Measurements from ENCODE around the gene SMG6. TPM values are rescaled to one million over a fixed set of nuclear protein-coding genes. Genes with fewer than 3 reads are reported as not detected.

The SMG6 gene
- total and polyA plus RNA-seq, 2 of the 4 experiments (the other 2 are of a cell fraction) = 16.3 to 30.3 TPM

- Histone ChIP-seq H2AK9ac (replicated peaks; ENCODE audit: low read depth, low read length, poor library complexity) (no peak overlapping the region), H2BK15ac (ENCODE audit: low read depth, low read length) (no peak overlapping the region), H4K91ac (ENCODE audit: insufficient read depth, low read depth, low read length) (no peak overlapping the region), H2AFZ (replicated peaks; ENCODE audit: low read length, poor library complexity) (no peak overlapping the region), H3K18ac (ENCODE audit: low read depth, low read length) (no peak overlapping the region), H3K4ac (ENCODE audit: low read depth, low read length) (no peak overlapping the region), H2BK120ac (ENCODE audit: low read depth, low read length) (no peak overlapping the region), H3K4me3 (ENCODE audit: insufficient read depth, low read depth, low read length) (no peak overlapping the region), H3K4me2 (ENCODE audit: low read depth, low read length) (no peak overlapping the region), H4K8ac (ENCODE audit: low read depth in 2 of 2, low read length in 2 of 2) (no peak overlapping the region), H2BK5ac (ENCODE audit: low read depth, low read length, poor library complexity, severe bottlenecking) (no peak overlapping the region), H3K9ac (ENCODE audit: low read depth, low read length) (no peak overlapping the region), H3K9me3 (ENCODE audit: control insufficient read depth, insufficient read depth, low read length) (no peaks in the 10 kb centered on the region), H3K56ac (ENCODE audit: extremely low read depth, insufficient read depth, low read length) (no peak overlapping the region), H2AK5ac (ENCODE audit: low read depth, low read length) (no peak overlapping the region), H4K20me1 (ENCODE audit: insufficient read depth, low read length) (no peaks in the 10 kb centered on the region), H3K27me3 (ENCODE audit: control insufficient read depth, insufficient read depth, low read length) (no peaks in the 10 kb centered on the region), H3K4me1 (ENCODE audit: control insufficient read depth, insufficient read depth, low read length) (no peaks in the 10 kb centered on the region), H3K79me1 (ENCODE audit: low read depth in 1 of 2, low read length in 2 of 2) (peaks cover 4 to 11% of the 10 kb centered on the region in 2 experiments), H4K5ac (ENCODE audit: low read depth, low read length) (no peak overlapping the region), H3K23ac (ENCODE audit: low read depth, low read length) (no peak overlapping the region), H3K36me3 (ENCODE audit: control insufficient read depth, insufficient read depth, low read length) (peaks cover 42% of the 10 kb centered on the region), H3K27ac (ENCODE audit: insufficient read depth, low read length) (no peak overlapping the region), H3K9me1 (ENCODE audit: insufficient read depth, low read length) (no peaks in the 10 kb centered on the region), H3K14ac (replicated peaks; ENCODE audit: low read depth, low read length) (no peak overlapping the region), H2BK20ac (ENCODE audit: low read depth, low read length) (no peak overlapping the region)
- dilution Hi-C loops (cut with HindIII; ENCODE audit: low sequenced_read_pairs, unreplicated experiment) = no loop called here
- ChIA-PET POLR2A (ENCODE audit: unreplicated experiment) (no interaction called here), CTCF (no interaction called here)
- no peak for DNase-seq
- in situ Hi-C loops (cut with MboI; ENCODE audit: low sequenced_read_pairs) = no loop called here
- ATAC-seq (ENCODE audit: low read depth) = no peak
- no TSS peak for BruUV-seq (replicated peaks)
- TF ChIP-seq RFX5 (IDR thresholded peaks at IDR 0.05; ENCODE audit: low read depth, low read length) (no peak), CHD1 (IDR thresholded peaks at IDR 0.05; ENCODE audit: low read depth, low read length) (no peak), CTCF (conservative IDR thresholded peaks at IDR 0.05; ENCODE audit: low read depth, low read length) (no peak), SMC3 (IDR thresholded peaks at IDR 0.05; ENCODE audit: low read depth, low read length) (no peak), FOS (IDR thresholded peaks at IDR 0.05; ENCODE audit: low read depth, low read length) (no peak), CEBPB (IDR thresholded peaks at IDR 0.05; ENCODE audit: low read depth, low read length) (no peak), RCOR1 (IDR thresholded peaks at IDR 0.05; ENCODE audit: insufficient replicate concordance, low read length) (no peak)
- WGBS, 2 experiments (ENCODE audit: extremely low coverage in 2 of 2, insufficient read length in 1 of 2) = 80% methylated on average over 1 of the region's 1 CpG; no CpG with 5 or more reads in 1 of the 2 experiments
- intact Hi-C loops (cut with micrococcal nuclease) = no loop called here
These were observed 17.8 kb upstream of the SMG6 start for GRCh38 chr17:2321399-2321798.
